ENCODE results near the gene SKIC3. TPM values are rescaled to one million over a fixed set of nuclear protein-coding genes. Genes with fewer than 3 reads are reported as not detected.

SKIC3 gene
- 84.2 and 86.1 TPM in 2 replicates for total RNA-seq
- long read RNA-seq, partial matches to known transcripts = 78 of 95 reads
- long read RNA-seq, other reads (novel, unspliced or antisense) = 17 of 95 reads

GRCh38 chr5:95554647-95555548, at the start of gene SKIC3, which contains the start of gene ARSK:
SKIC3 (minus strand) TSS chr5:95554977; CDS start chr5:95547150, 7,827 bp downstream.
ARSK (plus strand) TSS chr5:95555101; CDS start chr5:95555279, 178 bp downstream.
- Mint-ChIP-seq H3K4me3 (ENCODE audit: low read depth) (peak within 1 kb of the TSS; percentile 92), H3K9me3 (ENCODE audit: low read depth) (no peaks in the 10 kb centered on the region), H3K27me3 (no peaks in the 10 kb centered on the region), H3K4me1 (ENCODE audit: low read depth) (peaks cover 14% of the 10 kb centered on the region), H3K27ac (peak within 1 kb of the TSS; percentile 94), H3K36me3 (ENCODE audit: insufficient read depth) (peaks cover 6% of the 10 kb centered on the region)
- DNase-seq (ENCODE audit: low spot score, unreplicated experiment) = peak; percentile 81
- TF ChIP-seq, protein P1, sequence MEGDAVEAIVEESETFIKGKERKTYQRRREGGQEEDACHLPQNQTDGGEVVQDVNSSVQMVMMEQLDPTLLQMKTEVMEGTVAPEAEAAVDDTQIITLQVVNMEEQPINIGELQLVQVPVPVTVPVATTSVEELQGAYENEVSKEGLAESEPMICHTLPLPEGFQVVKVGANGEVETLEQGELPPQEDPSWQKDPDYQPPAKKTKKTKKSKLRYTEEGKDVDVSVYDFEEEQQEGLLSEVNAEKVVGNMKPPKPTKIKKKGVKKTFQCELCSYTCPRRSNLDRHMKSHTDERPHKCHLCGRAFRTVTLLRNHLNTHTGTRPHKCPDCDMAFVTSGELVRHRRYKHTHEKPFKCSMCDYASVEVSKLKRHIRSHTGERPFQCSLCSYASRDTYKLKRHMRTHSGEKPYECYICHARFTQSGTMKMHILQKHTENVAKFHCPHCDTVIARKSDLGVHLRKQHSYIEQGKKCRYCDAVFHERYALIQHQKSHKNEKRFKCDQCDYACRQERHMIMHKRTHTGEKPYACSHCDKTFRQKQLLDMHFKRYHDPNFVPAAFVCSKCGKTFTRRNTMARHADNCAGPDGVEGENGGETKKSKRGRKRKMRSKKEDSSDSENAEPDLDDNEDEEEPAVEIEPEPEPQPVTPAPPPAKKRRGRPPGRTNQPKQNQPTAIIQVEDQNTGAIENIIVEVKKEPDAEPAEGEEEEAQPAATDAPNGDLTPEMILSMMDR (IDR thresholded peaks at IDR 0.05; ENCODE audit: unreplicated experiment) = peak; percentile 44

- peaks cover 4% of the 10 kb centered on the region for H3K36me3 Mint-ChIP-seq (ENCODE audit: insufficient read depth)
- H3K4me1 Mint-ChIP-seq (ENCODE audit: low read depth) = peaks cover 4% of the 10 kb centered on the region
- H3K9me3 Mint-ChIP-seq (ENCODE audit: low read depth) = no peaks in the 10 kb centered on the region
- no peak overlapping the region for H3K27ac Mint-ChIP-seq
- TF ChIP-seq, protein P1 (IDR thresholded peaks at IDR 0.05; ENCODE audit: unreplicated experiment) = no peak
- H3K4me3 Mint-ChIP-seq (ENCODE audit: low read depth) = no peak overlapping the region
- no peak for DNase-seq (ENCODE audit: low spot score, unreplicated experiment)
- no peaks in the 10 kb centered on the region for H3K27me3 Mint-ChIP-seq
Observed at GRCh38 chr5:95600557-95600956, 45.8 kb upstream of the SKIC3 start.

DNA sequence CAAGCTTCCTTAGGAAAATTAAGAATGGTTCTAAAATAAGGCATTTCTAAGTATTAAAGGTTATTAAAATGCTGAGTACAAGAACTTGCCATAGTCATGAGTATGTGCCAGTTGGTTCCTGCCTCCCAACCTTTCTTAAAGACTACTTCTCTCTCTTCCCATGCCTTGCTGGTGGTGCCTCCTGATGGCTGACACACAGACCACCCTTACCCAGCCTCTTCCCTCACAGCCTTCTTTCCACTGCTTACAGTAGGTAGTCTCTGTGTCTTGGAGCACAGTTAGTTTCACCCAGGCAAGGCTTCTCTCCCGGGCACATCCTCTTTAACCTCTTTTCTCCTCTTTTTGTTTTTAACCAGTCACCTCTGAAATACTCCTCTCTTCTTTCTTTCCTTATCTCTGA, 44.5 kb upstream of the SKIC3 start:
- H3K36me3 Mint-ChIP-seq (ENCODE audit: insufficient read depth) = peaks cover 1% of the 10 kb centered on the region
- TF ChIP-seq, protein P1 (IDR thresholded peaks at IDR 0.05; ENCODE audit: unreplicated experiment) = no peak
- peaks cover 4% of the 10 kb centered on the region for H3K4me1 Mint-ChIP-seq (ENCODE audit: low read depth)
- DNase-seq (ENCODE audit: low spot score, unreplicated experiment) = no peak
- no peak overlapping the region for H3K4me3 Mint-ChIP-seq (ENCODE audit: low read depth)
- H3K27me3 Mint-ChIP-seq = no peaks in the 10 kb centered on the region
- H3K9me3 Mint-ChIP-seq (ENCODE audit: low read depth) = no peaks in the 10 kb centered on the region
- H3K27ac Mint-ChIP-seq = no peak overlapping the region

DNA sequence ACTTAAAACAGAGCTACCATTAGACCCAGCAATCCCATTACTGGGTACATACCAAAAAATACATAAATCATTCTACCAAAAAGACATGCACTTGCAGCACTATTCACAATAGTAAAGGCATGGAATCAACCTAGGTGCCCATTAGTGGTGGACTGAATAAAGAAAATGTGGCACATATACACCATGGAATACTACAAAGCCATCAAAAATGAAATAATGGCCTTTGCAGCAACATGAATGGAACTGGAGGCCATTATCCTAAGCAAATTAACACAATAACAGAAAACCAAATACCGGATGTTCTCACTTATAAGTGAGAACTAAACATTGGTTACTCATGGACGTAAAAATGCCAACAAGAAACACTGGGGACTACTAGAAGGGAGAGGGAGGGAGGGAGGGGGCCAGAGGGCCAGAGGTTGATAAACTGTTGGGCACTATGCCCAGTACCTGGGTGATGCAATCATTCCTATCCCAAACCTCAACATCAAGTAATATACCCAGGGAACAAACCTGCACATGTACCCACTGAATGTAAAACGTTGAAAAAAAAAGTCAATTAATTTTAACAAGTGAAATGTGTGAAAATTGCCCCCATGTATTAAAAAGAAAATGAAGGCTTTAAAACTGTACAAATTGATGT, 40.6 kb upstream of the SKIC3 start:
- H3K27me3 Mint-ChIP-seq = no peaks in the 10 kb centered on the region
- TF ChIP-seq, protein P1 (IDR thresholded peaks at IDR 0.05; ENCODE audit: unreplicated experiment) = no peak
- H3K4me1 Mint-ChIP-seq (ENCODE audit: low read depth) = peaks cover 4% of the 10 kb centered on the region
- H3K9me3 Mint-ChIP-seq (ENCODE audit: low read depth) = no peaks in the 10 kb centered on the region
- H3K4me3 Mint-ChIP-seq (ENCODE audit: low read depth) = no peak overlapping the region
- DNase-seq (ENCODE audit: low spot score, unreplicated experiment) = no peak
- H3K36me3 Mint-ChIP-seq (ENCODE audit: insufficient read depth) = peaks cover 4% of the 10 kb centered on the region
- H3K27ac Mint-ChIP-seq = no peak overlapping the region

GRCh38 chr5:95591490-95591901, 36.7 kb upstream of the SKIC3 start:
- Mint-ChIP-seq H3K36me3 (ENCODE audit: insufficient read depth) (peaks cover 6% of the 10 kb centered on the region), H3K9me3 (ENCODE audit: low read depth) (no peaks in the 10 kb centered on the region), H3K4me1 (ENCODE audit: low read depth) (no peaks in the 10 kb centered on the region), H3K27me3 (no peaks in the 10 kb centered on the region), H3K27ac (no peak overlapping the region), H3K4me3 (ENCODE audit: low read depth) (no peak overlapping the region)
- TF ChIP-seq, protein P1 (IDR thresholded peaks at IDR 0.05; ENCODE audit: unreplicated experiment) = no peak
- no peak for DNase-seq (ENCODE audit: low spot score, unreplicated experiment)
